MCF 10A (cell line): ENCODE data around the gene LAMB4. TPM values are rescaled to one million over a fixed set of nuclear protein-coding genes. Genes with fewer than 3 reads are reported as not detected.
A peak's percentile ranks its signal among the peaks of the same experiment; 100 is the strongest.

Experiments
- BruUV-seq: library from RNA; stranded (reverse); fragments of 400-500 nt; replicated peaks from 2 replicates; lab custom pipeline; 2021; lab: Mats Ljungman, UMichigan
- CTCF ChIA-PET: fragments of 300-600 bp; sonication (Branson Sonifier 250); formaldehyde crosslinking; extraction: SDS; loops from one replicate; lab custom pipeline; 2021; ENCODE audit warnings: antibody characterized with exemption, inconsistent platforms; lab: Yijun Ruan, JAX
- POLR2A ChIA-PET: fragments of 300-600, 350-650 bp; sonication (Branson Sonifier 250); formaldehyde crosslinking; extraction: SDS; loops from one replicate; lab custom pipeline; 2020; ENCODE audit warnings: antibody characterized with exemption, inconsistent platforms; lab: Yijun Ruan, JAX
- DNase-seq: peaks from one replicate; pipeline ENCODE4 v3.0.0-alpha.2; 2018; ENCODE audit not compliant: unreplicated experiment
- H3K27ac Mint-ChIP-seq: one replicate; pipeline ENCODE4 v1.8.0; 2022; ENCODE audit warnings: mild to moderate bottlenecking, low read depth, mixed read lengths; ENCODE audit not compliant: unreplicated experiment
- H3K27me3 Mint-ChIP-seq: one replicate; pipeline ENCODE4 v1.8.0; 2022; ENCODE audit warnings: mixed read lengths; ENCODE audit not compliant: insufficient read depth, unreplicated experiment
- H3K36me3 Mint-ChIP-seq: one replicate; pipeline ENCODE4 v1.8.0; 2022; ENCODE audit warnings: mild to moderate bottlenecking, moderate library complexity, mixed read lengths; ENCODE audit not compliant: insufficient read depth, unreplicated experiment
- H3K4me1 Mint-ChIP-seq: one replicate; pipeline ENCODE4 v1.8.0; 2022; ENCODE audit warnings: mixed read lengths; ENCODE audit not compliant: insufficient read depth, unreplicated experiment
- H3K4me3 Mint-ChIP-seq: one replicate; pipeline ENCODE4 v1.8.0; 2022; ENCODE audit warnings: mild to moderate bottlenecking, moderate library complexity, mixed read lengths; ENCODE audit not compliant: unreplicated experiment
- H3K9me3 Mint-ChIP-seq: one replicate; pipeline ENCODE4 v1.8.0; 2022; ENCODE audit warnings: mixed read lengths; ENCODE audit not compliant: unreplicated experiment
- intact Hi-C: fragments of 100-400 bp; cut with micrococcal nuclease; formaldehyde crosslinking; loops from 2 replicates; pipeline ENCODE4 v1.14.1; 2022
- total RNA-seq: library from RNA; stranded (reverse); gene quantifications from 2 replicates; pipeline ENCODE4 v1.2.3, GENCODE V29; 2022
- TF ChIP-seq, protein P1 (sequence below): fragments of 200-600 bp; IDR thresholded peaks from one replicate; pipeline ENCODE4 v1.8.0; 2022; ENCODE audit warnings: antibody characterized with exemption, mild to moderate bottlenecking; ENCODE audit not compliant: unreplicated experiment

Gene LAMB4
- total RNA-seq, 1 experiment from 2014 or later = 0.35 TPM

DNA sequence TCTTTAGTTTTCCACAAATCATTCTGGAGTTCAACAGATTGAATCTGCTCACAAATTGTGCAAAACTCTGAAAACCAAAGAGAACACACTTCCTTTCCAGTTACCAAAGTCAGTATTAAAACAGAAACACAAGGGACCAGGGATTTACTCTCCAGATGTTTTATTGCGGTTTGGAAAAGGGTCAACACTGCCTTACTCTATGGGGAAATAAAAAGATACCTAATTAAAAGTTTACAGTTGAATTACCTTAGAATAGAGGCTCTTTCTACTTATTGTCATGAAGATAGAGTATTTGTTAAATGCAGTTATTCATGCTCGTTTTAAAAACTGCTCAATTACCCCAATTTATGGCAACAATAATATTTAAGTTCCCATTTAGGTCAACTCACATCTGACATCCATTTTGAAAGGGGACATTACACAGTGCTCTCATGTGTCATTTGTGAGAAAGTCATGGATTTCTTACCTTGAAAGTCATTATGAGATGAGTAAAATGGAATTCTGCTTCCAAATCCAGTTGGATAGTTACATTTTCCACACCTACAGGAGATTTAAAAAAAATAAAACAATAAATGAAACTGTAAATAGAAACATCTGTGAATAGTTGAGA lies 135.6 kb downstream of the LAMB4 start:
- peaks cover 98% of the 10 kb centered on the region for H3K36me3 Mint-ChIP-seq

DNA sequence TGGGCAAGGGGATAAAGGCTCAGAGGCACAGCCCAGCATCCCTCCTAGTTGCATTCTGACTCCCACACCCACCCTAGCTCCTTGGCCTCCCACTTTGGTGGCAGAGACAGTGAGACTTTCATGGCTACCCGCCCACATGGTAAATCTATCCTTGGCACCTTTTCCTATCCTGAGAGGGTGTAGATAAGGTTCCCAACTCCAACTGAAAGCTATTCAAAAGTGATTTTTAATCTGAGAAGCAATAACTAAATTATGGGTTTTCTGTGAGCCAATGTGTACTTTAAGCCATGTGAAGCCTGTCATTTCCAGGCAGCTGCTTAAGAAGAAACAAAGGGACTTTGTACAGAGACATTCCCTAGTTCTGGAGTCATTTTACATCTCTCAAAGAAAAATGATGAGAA lies 136.3 kb downstream of the LAMB4 start:
- H3K27ac Mint-ChIP-seq = peak overlapping the region; percentile 19
- no peak for DNase-seq
- BruUV-seq = no TSS peak
- H3K4me3 Mint-ChIP-seq = no peak overlapping the region
- ChIA-PET POLR2A (interaction anchor here (0.6 to 7.0 kb wide), 7 partner anchors 11 to 137 kb away, joined by 3 to 37 read pairs (median 4); no protein-coding TSS in a partner anchor), CTCF (interaction anchor here (0.6 kb wide), 1 partner anchor 122 kb away, joined by 3 read pairs; no protein-coding TSS in a partner anchor)
- peaks cover 36% of the 10 kb centered on the region for H3K4me1 Mint-ChIP-seq
- TF ChIP-seq, protein P1, sequence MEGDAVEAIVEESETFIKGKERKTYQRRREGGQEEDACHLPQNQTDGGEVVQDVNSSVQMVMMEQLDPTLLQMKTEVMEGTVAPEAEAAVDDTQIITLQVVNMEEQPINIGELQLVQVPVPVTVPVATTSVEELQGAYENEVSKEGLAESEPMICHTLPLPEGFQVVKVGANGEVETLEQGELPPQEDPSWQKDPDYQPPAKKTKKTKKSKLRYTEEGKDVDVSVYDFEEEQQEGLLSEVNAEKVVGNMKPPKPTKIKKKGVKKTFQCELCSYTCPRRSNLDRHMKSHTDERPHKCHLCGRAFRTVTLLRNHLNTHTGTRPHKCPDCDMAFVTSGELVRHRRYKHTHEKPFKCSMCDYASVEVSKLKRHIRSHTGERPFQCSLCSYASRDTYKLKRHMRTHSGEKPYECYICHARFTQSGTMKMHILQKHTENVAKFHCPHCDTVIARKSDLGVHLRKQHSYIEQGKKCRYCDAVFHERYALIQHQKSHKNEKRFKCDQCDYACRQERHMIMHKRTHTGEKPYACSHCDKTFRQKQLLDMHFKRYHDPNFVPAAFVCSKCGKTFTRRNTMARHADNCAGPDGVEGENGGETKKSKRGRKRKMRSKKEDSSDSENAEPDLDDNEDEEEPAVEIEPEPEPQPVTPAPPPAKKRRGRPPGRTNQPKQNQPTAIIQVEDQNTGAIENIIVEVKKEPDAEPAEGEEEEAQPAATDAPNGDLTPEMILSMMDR = no peak
- H3K36me3 Mint-ChIP-seq = peaks cover 98% of the 10 kb centered on the region
- H3K9me3 Mint-ChIP-seq = no peaks in the 10 kb centered on the region
- intact Hi-C loops = no loop called here
- H3K27me3 Mint-ChIP-seq = no peaks in the 10 kb centered on the region

More for the DNA sequence above, 135.6 kb downstream of the LAMB4 start:
- Mint-ChIP-seq H3K4me1 (peaks cover 37% of the 10 kb centered on the region), H3K27ac (peak overlapping the region; percentile 19), H3K27me3 (no peaks in the 10 kb centered on the region), H3K4me3 (no peak overlapping the region), H3K9me3 (no peaks in the 10 kb centered on the region)
- ChIA-PET POLR2A (interaction anchor here (0.6 to 7.0 kb wide), 9 partner anchors 12 to 68 kb away, joined by 3 to 37 read pairs (median 7); no protein-coding TSS in a partner anchor), CTCF (interaction anchor here (0.6 to 2.0 kb wide), 2 partner anchors 10 to 122 kb away, joined by 3 to 6 read pairs; no protein-coding TSS in a partner anchor)
- no TSS peak for BruUV-seq
- intact Hi-C loops = loop anchor here (5.0 kb wide), 2 partner anchors 47 to 153 kb away; no protein-coding TSS in a partner anchor
- no peak for DNase-seq
- TF ChIP-seq, protein P1 = no peak

DNA sequence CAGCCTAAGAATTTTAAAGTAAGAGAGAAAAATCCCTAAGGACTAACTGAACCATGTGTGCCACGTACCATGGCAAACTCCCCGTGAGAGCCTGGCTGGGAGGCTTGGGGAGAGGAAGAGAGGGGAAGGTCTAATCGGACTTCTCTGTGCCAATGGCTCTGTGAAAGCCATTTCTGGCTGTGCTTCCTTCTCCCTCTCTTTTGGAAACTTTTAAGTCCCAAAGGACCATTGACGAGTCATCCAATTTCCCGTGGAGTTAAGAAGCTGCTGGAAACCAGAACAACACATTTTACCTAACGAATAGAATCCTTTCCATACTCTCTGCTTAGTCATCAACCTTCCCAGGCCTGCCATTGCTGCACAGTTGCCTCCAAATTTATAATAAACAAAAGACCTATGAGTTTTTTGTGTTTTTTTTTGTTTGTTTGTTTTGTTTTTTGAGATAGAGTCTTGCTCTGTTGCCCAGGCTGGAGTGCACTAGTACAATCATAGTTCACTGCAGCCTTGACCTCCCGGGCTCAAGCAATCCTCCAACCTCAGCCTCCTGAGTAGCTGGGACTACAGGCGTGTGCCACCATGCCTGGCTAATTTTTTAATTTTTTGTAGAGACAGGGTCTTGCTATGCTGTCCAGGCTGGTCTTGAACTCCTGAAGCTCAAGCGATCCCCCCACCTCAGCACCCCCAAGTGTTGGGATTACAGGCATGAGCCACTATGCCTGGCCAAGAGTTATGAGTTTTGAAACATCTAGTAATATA lies 140.4 kb downstream of the LAMB4 start:
- intact Hi-C loops = no loop called here
- BruUV-seq = no TSS peak
- POLR2A ChIA-PET = interaction anchor here (0.6 to 11.8 kb wide), 10 partner anchors 8 to 119 kb away, joined by 3 to 117 read pairs (median 3); no protein-coding TSS in a partner anchor

More for the DNA sequence above, 140.4 kb downstream of the LAMB4 start:
- H3K9me3 Mint-ChIP-seq = no peaks in the 10 kb centered on the region
- peaks cover 100% of the 10 kb centered on the region for H3K36me3 Mint-ChIP-seq
- CTCF ChIA-PET = interaction anchor here (0.7 to 1.1 kb wide), 2 partner anchors 27 to 156 kb away, joined by 4 read pairs; no protein-coding TSS in a partner anchor
- no peak overlapping the region for H3K4me3 Mint-ChIP-seq
- no peaks in the 10 kb centered on the region for H3K27me3 Mint-ChIP-seq
- H3K4me1 Mint-ChIP-seq = peaks cover 27% of the 10 kb centered on the region
- peak overlapping the region; percentile 0 for H3K27ac Mint-ChIP-seq
- TF ChIP-seq, protein P1 = no peak
- peak; percentile 69 for DNase-seq
